HG03039 (cell line): ENCODE results near the gene FSHR.

Source experiments
- ATAC-seq: cut with Tn5 transposase; IDR thresholded peaks from one replicate; pipeline ENCODE4 v1.9.1; 2021; ENCODE audit warnings: mild to moderate bottlenecking, moderate library complexity; ENCODE audit not compliant: unreplicated experiment

FSHR gene

GRCh38 chr2:49154140-49154539 lies at the start of gene FSHR:
TSS of gene FSHR (minus strand) at chr2:49154515. CDS start at chr2:49154417, 98 bp downstream.
- ATAC-seq = no peak

- ATAC-seq = no peak
Measured at GRCh38 chr2:49199266-49199665, 45.0 kb upstream of the FSHR start.

GRCh38 chr2:49194701-49195100 lies 40.4 kb upstream of the FSHR start:
- no peak for ATAC-seq

- ATAC-seq = no peak
Measured at GRCh38 chr2:49192036-49192435, 37.7 kb upstream of the FSHR start.

- ATAC-seq = no peak
Measured at GRCh38 chr2:49189512-49190225, 35.4 kb upstream of the FSHR start.

- ATAC-seq = no peak
Measured at GRCh38 chr2:49186050-49186648, 31.8 kb upstream of the FSHR start.

GRCh38 chr2:49178656-49179055 lies 24.3 kb upstream of the FSHR start:
- no peak for ATAC-seq

- no peak for ATAC-seq
Measured at GRCh38 chr2:49177194-49177593, 22.9 kb upstream of the FSHR start.

GRCh38 chr2:49175831-49176230 lies 21.5 kb upstream of the FSHR start:
- no peak for ATAC-seq

- no peak for ATAC-seq
Measured at GRCh38 chr2:49174750-49175149, 20.4 kb upstream of the FSHR start.

GRCh38 chr2:49167131-49167530 lies 12.8 kb upstream of the FSHR start:
- no peak for ATAC-seq

- ATAC-seq = no peak
Measured at GRCh38 chr2:49165662-49166061, 11.3 kb upstream of the FSHR start.

GRCh38 chr2:49164729-49165128 lies 10.4 kb upstream of the FSHR start:
- no peak for ATAC-seq

- no peak for ATAC-seq
Measured at GRCh38 chr2:49162151-49162550, 7.8 kb upstream of the FSHR start.

GRCh38 chr2:49154891-49155290 lies 576 bp upstream of the FSHR start:
- no peak for ATAC-seq

GRCh38 chr2:49153252-49153651 lies 1.1 kb downstream of the FSHR start:
- ATAC-seq = no peak

- no peak for ATAC-seq
Measured at GRCh38 chr2:49152824-49153223, 1.5 kb downstream of the FSHR start.

GRCh38 chr2:49146401-49146800 lies 7.9 kb downstream of the FSHR start:
- no peak for ATAC-seq

- ATAC-seq = no peak
Measured at GRCh38 chr2:49131801-49132200, 22.5 kb downstream of the FSHR start.

GRCh38 chr2:49129034-49129433 lies 25.3 kb downstream of the FSHR start:
- no peak for ATAC-seq

- no peak for ATAC-seq
Measured at GRCh38 chr2:49123600-49123999, 30.7 kb downstream of the FSHR start.

GRCh38 chr2:49122107-49122506 lies 32.2 kb downstream of the FSHR start:
- ATAC-seq = no peak

- ATAC-seq = no peak
Measured at GRCh38 chr2:49113046-49113445, 41.3 kb downstream of the FSHR start.
